ENCODE data around the gene LARP1B.

DNA sequence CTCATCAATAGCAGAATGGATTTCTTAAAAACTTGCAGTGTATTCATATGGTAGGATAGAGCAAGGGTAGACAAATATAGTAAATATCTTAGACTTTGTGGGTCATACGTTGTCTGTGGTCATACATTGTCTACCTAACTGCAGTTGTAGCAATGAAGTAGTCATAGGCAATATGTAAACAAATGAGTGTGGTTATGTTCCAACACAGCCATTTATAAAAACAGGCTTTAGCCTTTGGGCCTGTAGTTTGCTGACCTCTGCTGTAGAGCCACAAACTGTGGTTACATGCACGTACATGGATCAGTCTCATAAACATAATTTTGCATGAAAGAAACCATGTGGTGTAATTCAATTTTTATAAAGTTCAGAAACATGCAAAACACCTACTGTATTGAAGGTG, 98.9 kb downstream of the LARP1B start:
- TF ChIP-seq, protein P1, sequence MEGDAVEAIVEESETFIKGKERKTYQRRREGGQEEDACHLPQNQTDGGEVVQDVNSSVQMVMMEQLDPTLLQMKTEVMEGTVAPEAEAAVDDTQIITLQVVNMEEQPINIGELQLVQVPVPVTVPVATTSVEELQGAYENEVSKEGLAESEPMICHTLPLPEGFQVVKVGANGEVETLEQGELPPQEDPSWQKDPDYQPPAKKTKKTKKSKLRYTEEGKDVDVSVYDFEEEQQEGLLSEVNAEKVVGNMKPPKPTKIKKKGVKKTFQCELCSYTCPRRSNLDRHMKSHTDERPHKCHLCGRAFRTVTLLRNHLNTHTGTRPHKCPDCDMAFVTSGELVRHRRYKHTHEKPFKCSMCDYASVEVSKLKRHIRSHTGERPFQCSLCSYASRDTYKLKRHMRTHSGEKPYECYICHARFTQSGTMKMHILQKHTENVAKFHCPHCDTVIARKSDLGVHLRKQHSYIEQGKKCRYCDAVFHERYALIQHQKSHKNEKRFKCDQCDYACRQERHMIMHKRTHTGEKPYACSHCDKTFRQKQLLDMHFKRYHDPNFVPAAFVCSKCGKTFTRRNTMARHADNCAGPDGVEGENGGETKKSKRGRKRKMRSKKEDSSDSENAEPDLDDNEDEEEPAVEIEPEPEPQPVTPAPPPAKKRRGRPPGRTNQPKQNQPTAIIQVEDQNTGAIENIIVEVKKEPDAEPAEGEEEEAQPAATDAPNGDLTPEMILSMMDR (IDR thresholded peaks at IDR 0.05) = no peak
- no peak for TF ChIP-seq EZH2 (IDR thresholded peaks at IDR 0.05; ENCODE audit: borderline replicate concordance, insufficient read depth, low read depth, low read length, poor library complexity, severe bottlenecking)

Data from B cell (primary cell).